Kidney (tissue), 22 donors: ENCODE measurements around the gene IGLL1. TPM values are rescaled to one million over a fixed set of nuclear protein-coding genes. Genes with fewer than 3 reads are reported as not detected.
"Not testable (repeated sequence)": the region's sequence is repeated elsewhere in the genome, so short reads cannot be mapped to it uniquely, and the experiment has no call there.

Experiments used
- DNase-seq, 5 donors: peaks; one replicate each; pipeline ENCODE4 v3.0.0-alpha.2; 2013 to 2020
- FAIRE-seq: peaks from 2 replicates; lab custom pipeline; 2012; peaks lifted over from hg19 to GRCh38; lab: Jason Lieb, UNC
- H3K27ac ChIP-seq, 2 donors: one replicate each; pipeline ENCODE4 v1.7.0; 2013; ENCODE audit warnings: low read depth in 2 of 2, low read length in 2 of 2, inconsistent platforms in 1 of 2
- H3K27me3 ChIP-seq: one replicate; pipeline ENCODE4 v1.7.1; 2013; ENCODE audit warnings: low read length, inconsistent platforms; ENCODE audit not compliant: control insufficient read depth, insufficient read depth
- H3K36me3 ChIP-seq, 3 donors: one replicate each; pipeline versions ENCODE4 v1.7.0 to v1.7.1; 2013; ENCODE audit warnings: low read length in 3 of 3, control low read depth in 1 of 3, inconsistent platforms in 1 of 3; ENCODE audit not compliant: insufficient read depth in 3 of 3, control insufficient read depth in 2 of 3
- H3K4me1 ChIP-seq, 3 donors: one replicate each; pipeline versions ENCODE4 v1.7.0 to v1.7.1; 2013; ENCODE audit warnings: low read length in 3 of 3, inconsistent platforms in 1 of 3, low read depth in 1 of 3; ENCODE audit not compliant: control insufficient read depth in 2 of 3, insufficient read depth in 2 of 3
- H3K4me3 ChIP-seq, 3 donors: one replicate each; pipeline versions ENCODE4 v1.7.0 to v1.8.1; 2013; ENCODE audit warnings: low read length in 3 of 3, control low read depth in 1 of 3, inconsistent platforms in 1 of 3
- H3K9ac ChIP-seq, 3 donors: one replicate each; pipeline versions ENCODE4 v1.7.0 to v1.7.1; 2013; ENCODE audit warnings: low read length in 3 of 3, control low read depth in 1 of 3, inconsistent platforms in 1 of 3
- H3K9me3 ChIP-seq, 3 donors: one replicate each; pipeline versions ENCODE4 v1.7.0 to v1.7.1; 2013; ENCODE audit warnings: low read length in 3 of 3, control low read depth in 1 of 3, inconsistent platforms in 1 of 3; ENCODE audit not compliant: control insufficient read depth in 2 of 3, insufficient read depth in 1 of 3
- intact Hi-C: fragments of 100-400 bp; cut with DNase I; formaldehyde crosslinking; loops from one replicate; pipeline ENCODE4 v1.11.1; 2022
- long read RNA-seq, 10 donors: library from polyadenylated mRNA in 1 of 10; unstranded in 1 of 10; transcript quantifications; one replicate each; pipeline ENCODE4 v2.0.0 and lab custom pipeline, GENCODE V29; 2021 to 2026
- polyA plus RNA-seq: library from polyadenylated mRNA; stranded (reverse); fragments of 350-450 nt; fragmentation: Illumina TruSeq; extraction: RNeasy Lipid Tissue Mini Kit (QIAGEN cat#74804); gene quantifications from one replicate; pipeline ENCODE4 v1.2.3, GENCODE V29; 2014; ENCODE audit warnings: low read depth, low replicate concordance; ENCODE audit not compliant: insufficient read depth
- total RNA-seq: library from RNA; stranded (reverse); fragmentation: NEBNext Ultra II Directional; extraction: Animal tissue kit (Norgen Biotek cat#: 25700); gene quantifications from one replicate; pipeline ENCODE4 v1.2.1, GENCODE V29; 2021
- TF ChIP-seq, protein P1 (sequence below): IDR thresholded peaks from 3 replicates; pipeline ENCODE4 v1.5.1; 2012; ENCODE audit warnings: mild to moderate bottlenecking, moderate library complexity, borderline replicate concordance; ENCODE audit not compliant: insufficient read depth; ENCODE audit errors: extremely low read depth
- donor health status: control.
- donor health status: control.
- donor health status: control.
- donor health status: control.
- donor health status: control.
- donor health status: DM: yes; HTN: yes; CAD: no.
- donor health status: Normal renal cell carcinoma (clear cell type).

IGLL1 gene
- total RNA-seq (not detected), polyA plus RNA-seq (not detected)
- long read RNA-seq, donor 1 = 0 reads
- long read RNA-seq, donor 2, partial matches to known transcripts = 0 of 3 reads
- long read RNA-seq, donor 2, other reads (novel, unspliced or antisense) = 0 of 3 reads
- long read RNA-seq, donor 3 = 0 reads
- long read RNA-seq, donor 4 = 0 reads
- long read RNA-seq, donor 5 = 0 reads
- long read RNA-seq, donor 6 = 0 reads
- long read RNA-seq, donor 7 = 0 reads
- long read RNA-seq, donor 8, partial matches to known transcripts = 0 of 1 reads
- long read RNA-seq, donor 8, other reads (novel, unspliced or antisense) = 0 of 1 reads
- long read RNA-seq, donor 9 = 0 reads
- long read RNA-seq, donor 10 = 0 reads

DNA sequence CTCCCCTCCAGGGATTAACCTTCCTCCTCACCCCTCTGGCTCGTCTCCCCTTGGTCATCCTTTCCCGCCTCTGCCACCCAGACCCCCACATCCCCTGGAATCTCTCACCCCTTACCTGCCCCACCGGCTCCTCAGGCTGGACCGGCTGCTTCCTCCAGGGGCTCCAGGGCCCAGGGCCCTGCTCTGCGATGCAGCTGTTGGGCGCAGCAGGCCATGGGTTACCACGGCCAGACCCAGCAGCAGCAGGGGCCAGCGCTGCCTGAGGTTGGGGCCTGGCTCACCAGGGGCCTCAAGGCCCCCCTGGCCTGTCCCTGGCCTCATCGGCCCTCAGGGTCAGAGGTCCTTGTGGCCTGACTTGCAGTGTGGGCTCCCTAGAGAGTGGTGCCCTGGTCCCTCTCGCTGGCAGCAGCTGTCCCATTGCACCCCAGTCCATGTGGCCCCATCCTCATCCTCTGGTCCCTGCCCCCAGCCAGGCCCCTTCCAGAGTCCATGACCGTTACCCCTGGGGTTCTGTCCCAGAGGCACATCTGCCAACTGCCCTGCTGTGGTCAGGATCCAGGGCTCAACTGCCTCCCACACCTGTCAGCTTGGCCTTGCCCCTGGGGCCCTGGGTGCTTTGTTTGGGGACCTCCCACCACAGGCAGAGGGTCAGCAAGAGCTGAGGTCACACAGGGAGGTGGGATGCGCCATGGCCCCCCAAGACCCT lies at the start of gene IGLL1:
IGLL1 (minus strand) TSS at position 421 of the 706 bp plus-strand sequence; CDS start at position 321, 100 bp downstream.
- TF ChIP-seq, protein P1, sequence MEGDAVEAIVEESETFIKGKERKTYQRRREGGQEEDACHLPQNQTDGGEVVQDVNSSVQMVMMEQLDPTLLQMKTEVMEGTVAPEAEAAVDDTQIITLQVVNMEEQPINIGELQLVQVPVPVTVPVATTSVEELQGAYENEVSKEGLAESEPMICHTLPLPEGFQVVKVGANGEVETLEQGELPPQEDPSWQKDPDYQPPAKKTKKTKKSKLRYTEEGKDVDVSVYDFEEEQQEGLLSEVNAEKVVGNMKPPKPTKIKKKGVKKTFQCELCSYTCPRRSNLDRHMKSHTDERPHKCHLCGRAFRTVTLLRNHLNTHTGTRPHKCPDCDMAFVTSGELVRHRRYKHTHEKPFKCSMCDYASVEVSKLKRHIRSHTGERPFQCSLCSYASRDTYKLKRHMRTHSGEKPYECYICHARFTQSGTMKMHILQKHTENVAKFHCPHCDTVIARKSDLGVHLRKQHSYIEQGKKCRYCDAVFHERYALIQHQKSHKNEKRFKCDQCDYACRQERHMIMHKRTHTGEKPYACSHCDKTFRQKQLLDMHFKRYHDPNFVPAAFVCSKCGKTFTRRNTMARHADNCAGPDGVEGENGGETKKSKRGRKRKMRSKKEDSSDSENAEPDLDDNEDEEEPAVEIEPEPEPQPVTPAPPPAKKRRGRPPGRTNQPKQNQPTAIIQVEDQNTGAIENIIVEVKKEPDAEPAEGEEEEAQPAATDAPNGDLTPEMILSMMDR = no peak
- DNase-seq (no peak), FAIRE-seq (no peak)
- Histone ChIP-seq H3K36me3 (no peaks in the 10 kb centered on the region), H3K9me3 (no peaks in the 10 kb centered on the region), H3K27ac (no peak within 1 kb of the TSS), H3K4me3 (no peak within 1 kb of the TSS), H3K9ac (no peak within 1 kb of the TSS), H3K27me3 (no peaks in the 10 kb centered on the region), H3K4me1 (no peaks in the 10 kb centered on the region)
- intact Hi-C loops = no loop called here

DNA sequence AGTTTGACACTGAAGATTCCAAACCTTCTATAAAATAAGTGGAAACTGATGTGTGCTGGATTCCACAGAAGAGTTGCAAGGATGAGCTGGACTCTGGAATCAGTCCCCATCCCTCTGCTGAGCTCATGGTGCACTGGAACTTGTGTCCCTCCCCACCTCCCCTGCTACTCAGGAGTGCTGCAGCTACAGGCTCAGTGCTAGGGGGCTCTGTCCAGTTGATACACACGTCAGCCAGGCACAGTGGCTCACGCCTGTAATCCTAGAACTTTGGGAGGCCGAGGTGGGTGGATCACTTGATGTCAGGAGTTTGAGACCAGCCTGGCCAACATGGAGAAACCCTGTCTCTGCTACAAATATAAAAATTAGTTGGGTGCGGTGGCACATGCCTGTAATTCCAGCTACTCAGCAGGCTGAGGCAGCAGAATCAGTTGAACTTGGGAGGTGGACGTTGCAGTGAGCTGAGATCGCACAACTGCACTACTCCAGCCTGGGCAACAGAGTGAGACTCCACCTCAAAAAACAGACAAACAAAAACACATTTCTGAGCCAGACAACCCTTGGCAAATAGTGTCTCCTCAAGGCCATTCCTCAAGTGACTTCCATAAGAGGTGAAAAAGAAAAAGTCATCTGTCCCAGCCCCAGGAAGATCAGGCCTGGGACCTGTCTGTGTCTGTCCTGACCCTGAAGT lies 48.1 kb upstream of the IGLL1 start:
- H3K27ac ChIP-seq, H3K36me3 ChIP-seq, DNase-seq, H3K4me3 ChIP-seq, intact Hi-C loops, H3K4me1 ChIP-seq, H3K9ac ChIP-seq, FAIRE-seq, H3K27me3 ChIP-seq, H3K9me3 ChIP-seq: not testable (repeated sequence)

DNA sequence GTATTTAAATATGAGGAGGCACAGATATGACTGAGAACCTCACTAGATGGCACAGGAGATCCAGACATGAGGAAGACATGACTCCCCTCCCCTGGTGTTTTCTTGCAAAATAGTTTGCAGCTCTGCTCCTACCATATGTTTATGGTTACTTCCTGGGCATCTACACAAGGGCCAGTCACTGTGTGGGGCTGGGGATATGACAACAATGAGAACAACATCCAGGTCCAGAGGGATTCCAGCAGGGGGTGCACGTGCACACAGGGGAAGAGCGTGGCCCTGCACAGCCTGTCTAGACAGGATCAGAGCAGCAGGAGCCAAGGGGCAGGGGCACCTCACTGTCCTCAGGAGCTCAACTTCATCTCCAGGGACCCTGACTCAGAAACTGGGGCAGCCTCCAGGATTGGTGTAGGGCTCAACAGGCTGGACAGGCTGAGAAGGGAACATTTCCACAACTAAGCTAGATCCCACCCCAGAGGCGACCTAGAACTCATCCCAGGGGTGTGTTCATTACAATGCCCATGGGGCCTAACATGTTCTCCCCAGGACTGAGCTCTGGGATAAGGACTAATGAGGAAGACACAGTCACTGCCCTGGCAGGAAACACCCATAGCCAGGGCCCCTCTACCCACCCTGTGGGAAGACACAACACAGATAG lies 47.4 kb upstream of the IGLL1 start:
- intact Hi-C loops, H3K9ac ChIP-seq: not testable (repeated sequence)
- peak in 1 of 5 donors; percentile 11 for DNase-seq

More for the DNA sequence above, 47.4 kb upstream of the IGLL1 start:
- not testable (repeated sequence) for H3K4me3 ChIP-seq, H3K27me3 ChIP-seq, H3K4me1 ChIP-seq, H3K27ac ChIP-seq, FAIRE-seq, H3K9me3 ChIP-seq
- peaks cover 0 to 11% (median 0%) of the 10 kb centered on the region in 3 donors for H3K36me3 ChIP-seq
- TF ChIP-seq, protein P1 = peak; percentile 39
